ENCODE measurements around the gene ZFYVE28. TPM values are rescaled to one million over a fixed set of nuclear protein-coding genes. Genes with fewer than 3 reads are reported as not detected.

The ZFYVE28 gene
- total RNA-seq, 4 donors from 2014 or later = 8.5 to 15.0 (median 11.7) TPM

GRCh38 chr4:2258091-2259035 lies 160.1 kb downstream of the ZFYVE28 start:
- TF ChIP-seq CTCF (IDR thresholded peaks at IDR 0.05; ENCODE audit: low read depth) = no peak

- TF ChIP-seq CTCF (IDR thresholded peaks at IDR 0.05; ENCODE audit: low read depth) = no peak
Measured at GRCh38 chr4:2257361-2258081, 160.9 kb downstream of the ZFYVE28 start.

- no peak for TF ChIP-seq CTCF (IDR thresholded peaks at IDR 0.05; ENCODE audit: low read depth)
Measured at GRCh38 chr4:2256781-2257191, 161.7 kb downstream of the ZFYVE28 start.

- TF ChIP-seq CTCF (IDR thresholded peaks at IDR 0.05; ENCODE audit: low read depth) = no peak
Measured at GRCh38 chr4:2256156-2256731, 162.2 kb downstream of the ZFYVE28 start.

- TF ChIP-seq CTCF (IDR thresholded peaks at IDR 0.05; ENCODE audit: low read depth) = no peak
Measured at GRCh38 chr4:2255501-2256155, 162.8 kb downstream of the ZFYVE28 start.

- TF ChIP-seq CTCF (IDR thresholded peaks at IDR 0.05; ENCODE audit: low read depth) = no peak
Measured at GRCh38 chr4:2254665-2255500, 163.6 kb downstream of the ZFYVE28 start.
